Thyroid gland (tissue), 4 donors: Measurements from ENCODE around the gene LEMD3.

Source experiments
- CTCF ChIP-seq, 6 experiments: fragments of 200-600 bp in 3 of 6; fragments of 450-650 bp in 3 of 6; sonication (generic) in 3 of 6; IDR thresholded peaks; one replicate each; pipeline ENCODE4 v1.5.1; 2016 to 2019; ENCODE audit warnings: antibody characterized with exemption in 6 of 6, mild to moderate bottlenecking in 2 of 6, inconsistent platforms in 1 of 6, moderate library complexity in 1 of 6
- POLR2A ChIP-seq, 2 donors: fragments of 450-650 bp; IDR thresholded peaks; one replicate each; pipeline ENCODE4 v1.6.1; 2017; ENCODE audit warnings: antibody characterized with exemption in 2 of 2, mild to moderate bottlenecking in 2 of 2, moderate library complexity in 1 of 2

- no peak for TF ChIP-seq POLR2A (IDR thresholded peaks at IDR 0.05)
- TF ChIP-seq CTCF (IDR thresholded peaks at IDR 0.05): no peak
Observed at GRCh38 chr12:65293735-65294134, 124.4 kb downstream of the LEMD3 start.
